Small intestine (tissue), 7 donors: ENCODE results near the gene GRK4. TPM values are rescaled to one million over a fixed set of nuclear protein-coding genes. Genes with fewer than 3 reads are reported as not detected.

ENCODE experiments used
- DNase-seq, 2 donors: peaks; one replicate each; pipeline versions ENCODE4 v3.0.0 to v3.0.0-alpha.2; 2013
- FAIRE-seq: peaks from 2 replicates; lab custom pipeline; 2012; peaks lifted over from hg19 to GRCh38; lab: Jason Lieb, UNC
- H3K27ac ChIP-seq, 3 donors: one replicate each; pipeline ENCODE4 v1.5.1; 2013; ENCODE audit warnings: low read length in 2 of 3, mild to moderate bottlenecking in 2 of 3, control low read depth in 1 of 3, inconsistent platforms in 1 of 3, low read depth in 1 of 3, moderate library complexity in 1 of 3
- H3K27me3 ChIP-seq, 3 donors: one replicate each; pipeline ENCODE4 v1.6.1; 2013; ENCODE audit warnings: low read length in 3 of 3, inconsistent platforms in 1 of 3; ENCODE audit not compliant: control insufficient read depth in 3 of 3, insufficient read depth in 3 of 3
- H3K36me3 ChIP-seq, 3 donors: one replicate each; pipeline ENCODE4 v1.6.1; 2013; ENCODE audit warnings: low read length in 3 of 3, inconsistent platforms in 1 of 3, low read depth in 1 of 3, mild to moderate bottlenecking in 1 of 3, moderate library complexity in 1 of 3; ENCODE audit not compliant: control insufficient read depth in 3 of 3, insufficient read depth in 2 of 3
- H3K4me1 ChIP-seq, 3 donors: one replicate each; pipeline ENCODE4 v1.6.1; 2013; ENCODE audit warnings: low read length in 2 of 3, inconsistent platforms in 1 of 3, low read depth in 1 of 3, mild to moderate bottlenecking in 1 of 3, moderate library complexity in 1 of 3; ENCODE audit not compliant: control insufficient read depth in 3 of 3, insufficient read depth in 2 of 3
- H3K4me3 ChIP-seq, 3 donors: one replicate each; pipeline ENCODE4 v1.5.1; 2013; ENCODE audit warnings: low read length in 3 of 3, control low read depth in 1 of 3, inconsistent platforms in 1 of 3, low read depth in 1 of 3, mild to moderate bottlenecking in 1 of 3, moderate library complexity in 1 of 3
- H3K9me3 ChIP-seq, 2 donors: one replicate each; pipeline ENCODE4 v1.6.1; 2013; ENCODE audit warnings: low read depth in 1 of 2, low read length in 1 of 2; ENCODE audit not compliant: control insufficient read depth in 2 of 2, insufficient read depth in 1 of 2
- WGBS, 3 donors: extraction: QIAGEN DNeasy Blood & Tissue Kit; methylation state at CpG; one replicate each; pipeline ENCODE4 v1.1.7; 2013; 5-methylcytosine and 5-hydroxymethylcytosine counted together
- polyA plus RNA-seq, 4 donors: library from polyadenylated mRNA; stranded (reverse) in 3 of 4; unstranded in 1 of 4; fragments of 200-250 nt in 3 of 4; fragments of 120-200 nt in 1 of 4; gene quantifications; one replicate each; pipeline versions ENCODE4 v1.2.1 to v1.2.3, GENCODE V29; 2013
- donor health status: healthy with polysubstance abuse.
- donor health status: control.
- donor health status: control.
- donor health status: Bipolar disorder and iron deficiency.
- donor health status: healthy.

The GRK4 gene
- polyA plus RNA-seq, 4 donors: 1.1 to 3.8 (median 2.3) TPM

DNA sequence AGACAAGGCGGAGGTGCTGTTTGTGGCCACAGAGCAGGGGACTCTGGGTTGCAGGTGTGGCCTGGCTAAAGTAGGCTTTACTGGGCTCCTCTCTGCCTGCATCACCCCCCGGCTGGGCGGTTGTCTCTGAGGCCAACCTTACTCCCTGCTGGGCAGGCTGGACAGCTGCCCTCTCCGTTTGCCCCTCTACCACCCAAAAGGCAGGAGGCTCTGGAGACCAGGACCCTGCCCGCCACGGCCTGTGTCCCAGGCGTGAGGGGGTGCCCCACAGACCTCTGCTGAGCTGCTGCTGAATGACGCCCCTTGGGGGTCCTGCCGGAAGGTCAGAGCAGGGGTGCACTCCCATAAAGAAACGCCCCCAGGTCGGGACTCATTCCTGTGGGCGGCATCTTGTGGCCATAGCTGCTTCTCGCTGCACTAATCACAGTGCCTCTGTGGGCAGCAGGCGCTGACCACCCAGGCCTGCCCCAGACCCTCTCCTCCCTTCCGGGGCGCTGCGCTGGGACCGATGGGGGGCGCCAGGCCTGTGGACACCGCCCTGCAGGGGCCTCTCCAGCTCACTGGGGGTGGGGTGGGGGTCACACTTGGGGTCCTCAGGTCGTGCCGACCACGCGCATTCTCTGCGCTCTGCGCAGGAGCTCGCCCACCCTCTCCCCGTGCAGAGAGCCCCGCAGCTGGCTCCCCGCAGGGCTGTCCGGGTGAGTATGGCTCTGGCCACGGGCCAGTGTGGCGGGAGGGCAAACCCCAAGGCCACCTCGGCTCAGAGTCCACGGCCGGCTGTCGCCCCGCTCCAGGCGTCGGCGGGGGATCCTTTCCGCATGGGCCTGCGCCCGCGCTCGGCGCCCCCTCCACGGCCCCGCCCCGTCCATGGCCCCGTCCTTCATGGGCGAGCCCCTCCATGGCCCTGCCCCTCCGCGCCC lies 110.0 kb downstream of the GRK4 start:
- H3K36me3 ChIP-seq: no peaks in the 10 kb centered on the region
- DNase-seq (peak in 1 of 2 donors; percentile 21), FAIRE-seq (no peak)
- H3K27ac ChIP-seq: peak overlapping the region; percentile 38 to 62 (median 50)
- 9 to 13% (median 11%) methylated on average over 38 to 54 of the region's 54 CpGs for WGBS, 3 donors
- no peaks in the 10 kb centered on the region for H3K27me3 ChIP-seq
- H3K9me3 ChIP-seq: no peaks in the 10 kb centered on the region
- peaks cover 4 to 19% (median 5%) of the 10 kb centered on the region in 3 donors for H3K4me1 ChIP-seq
- H3K4me3 ChIP-seq: peak overlapping the region; percentile 45 to 65 (median 54)

DNA sequence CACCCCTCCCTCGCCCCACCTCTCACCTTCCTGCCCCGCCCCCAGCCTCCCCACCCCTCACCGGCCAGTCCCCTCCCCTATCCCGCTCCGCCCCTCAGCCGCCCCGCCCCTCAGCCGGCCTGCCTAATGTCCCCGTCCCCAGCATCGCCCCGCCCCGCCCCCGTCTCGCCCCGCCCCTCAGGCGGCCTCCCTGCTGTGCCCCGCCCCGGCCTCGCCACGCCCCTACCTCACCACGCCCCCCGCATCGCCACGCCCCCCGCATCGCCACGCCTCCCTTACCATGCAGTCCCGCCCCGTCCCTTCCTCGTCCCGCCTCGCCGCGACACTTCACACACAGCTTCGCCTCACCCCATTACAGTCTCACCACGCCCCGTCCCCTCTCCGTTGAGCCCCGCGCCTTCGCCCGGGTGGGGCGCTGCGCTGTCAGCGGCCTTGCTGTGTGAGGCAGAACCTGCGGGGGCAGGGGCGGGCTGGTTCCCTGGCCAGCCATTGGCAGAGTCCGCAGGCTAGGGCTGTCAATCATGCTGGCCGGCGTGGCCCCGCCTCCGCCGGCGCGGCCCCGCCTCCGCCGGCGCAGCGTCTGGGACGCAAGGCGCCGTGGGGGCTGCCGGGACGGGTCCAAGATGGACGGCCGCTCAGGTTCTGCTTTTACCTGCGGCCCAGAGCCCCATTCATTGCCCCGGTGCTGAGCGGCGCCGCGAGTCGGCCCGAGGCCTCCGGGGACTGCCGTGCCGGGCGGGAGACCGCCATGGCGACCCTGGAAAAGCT lies 110.9 kb downstream of the GRK4 start, which contains the start of the genes HTT and HTT-AS:
HTT (plus strand) TSS at position 604 of the 768 bp plus-strand sequence; CDS start at position 749, 145 bp downstream.
HTT-AS (minus strand) TSS at position 461 of the 768 bp plus-strand sequence.
- Histone ChIP-seq H3K9me3 (no peaks in the 10 kb centered on the region), H3K4me3 (peak within 1 kb of the TSS; percentile 84 to 95 (median 86)), H3K27ac (peak within 1 kb of the TSS; percentile 83 to 99 (median 96)), H3K27me3 (no peaks in the 10 kb centered on the region), H3K36me3 (no peaks in the 10 kb centered on the region), H3K4me1 (peaks cover 4 to 19% (median 5%) of the 10 kb centered on the region in 3 donors)
- FAIRE-seq (no peak), DNase-seq (peak; percentile 94 to 98)
- 0 to 2% (median 0%) methylated on average over 47 to 81 of the region's 81 CpGs for WGBS, 3 donors

DNA sequence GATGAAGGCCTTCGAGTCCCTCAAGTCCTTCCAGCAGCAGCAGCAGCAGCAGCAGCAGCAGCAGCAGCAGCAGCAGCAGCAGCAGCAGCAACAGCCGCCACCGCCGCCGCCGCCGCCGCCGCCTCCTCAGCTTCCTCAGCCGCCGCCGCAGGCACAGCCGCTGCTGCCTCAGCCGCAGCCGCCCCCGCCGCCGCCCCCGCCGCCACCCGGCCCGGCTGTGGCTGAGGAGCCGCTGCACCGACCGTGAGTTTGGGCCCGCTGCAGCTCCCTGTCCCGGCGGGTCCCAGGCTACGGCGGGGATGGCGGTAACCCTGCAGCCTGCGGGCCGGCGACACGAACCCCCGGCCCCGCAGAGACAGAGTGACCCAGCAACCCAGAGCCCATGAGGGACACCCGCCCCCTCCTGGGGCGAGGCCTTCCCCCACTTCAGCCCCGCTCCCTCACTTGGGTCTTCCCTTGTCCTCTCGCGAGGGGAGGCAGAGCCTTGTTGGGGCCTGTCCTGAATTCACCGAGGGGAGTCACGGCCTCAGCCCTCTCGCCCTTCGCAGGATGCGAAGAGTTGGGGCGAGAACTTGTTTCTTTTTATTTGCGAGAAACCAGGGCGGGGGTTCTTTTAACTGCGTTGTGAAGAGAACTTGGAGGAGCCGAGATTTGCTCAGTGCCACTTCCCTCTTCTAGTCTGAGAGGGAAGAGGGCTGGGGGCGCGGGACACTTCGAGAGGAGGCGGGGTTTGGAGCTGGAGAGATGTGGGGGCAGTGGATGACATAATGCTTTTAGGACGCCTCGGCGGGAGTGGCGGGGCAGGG lies 111.7 kb downstream of the GRK4 start:
- H3K27ac ChIP-seq: peak overlapping the region; percentile 83 to 99 (median 87)
- no peaks in the 10 kb centered on the region for H3K9me3 ChIP-seq
- H3K36me3 ChIP-seq: no peaks in the 10 kb centered on the region
- peak overlapping the region; percentile 84 to 95 (median 86) for H3K4me3 ChIP-seq
- FAIRE-seq (no peak), DNase-seq (peak; percentile 61 to 82)
- no peaks in the 10 kb centered on the region for H3K27me3 ChIP-seq
- peaks cover 4 to 19% (median 5%) of the 10 kb centered on the region in 3 donors for H3K4me1 ChIP-seq
- WGBS, 3 donors: 0 to 1% (median 0%) methylated on average over 24 to 60 of the region's 60 CpGs

DNA sequence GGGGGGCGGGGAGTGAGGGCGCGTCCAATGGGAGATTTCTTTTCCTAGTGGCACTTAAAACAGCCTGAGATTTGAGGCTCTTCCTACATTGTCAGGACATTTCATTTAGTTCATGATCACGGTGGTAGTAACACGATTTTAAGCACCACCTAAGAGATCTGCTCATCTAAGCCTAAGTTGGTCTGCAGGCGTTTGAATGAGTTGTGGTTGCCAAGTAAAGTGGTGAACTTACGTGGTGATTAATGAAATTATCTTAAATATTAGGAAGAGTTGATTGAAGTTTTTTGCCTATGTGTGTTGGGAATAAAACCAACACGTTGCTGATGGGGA lies 112.2 kb downstream of the GRK4 start:
- DNase-seq (no peak), FAIRE-seq (no peak)
- 0 to 1% (median 1%) methylated on average over 6 to 8 of the region's 8 CpGs for WGBS, 3 donors
- Histone ChIP-seq H3K4me3 (peak overlapping the region in 2 of 3 donors; percentile 84 to 95), H3K4me1 (peaks cover 4 to 19% (median 5%) of the 10 kb centered on the region in 3 donors), H3K9me3 (no peaks in the 10 kb centered on the region), H3K36me3 (no peaks in the 10 kb centered on the region), H3K27me3 (no peaks in the 10 kb centered on the region), H3K27ac (peak overlapping the region; percentile 19 to 99 (median 83))

DNA sequence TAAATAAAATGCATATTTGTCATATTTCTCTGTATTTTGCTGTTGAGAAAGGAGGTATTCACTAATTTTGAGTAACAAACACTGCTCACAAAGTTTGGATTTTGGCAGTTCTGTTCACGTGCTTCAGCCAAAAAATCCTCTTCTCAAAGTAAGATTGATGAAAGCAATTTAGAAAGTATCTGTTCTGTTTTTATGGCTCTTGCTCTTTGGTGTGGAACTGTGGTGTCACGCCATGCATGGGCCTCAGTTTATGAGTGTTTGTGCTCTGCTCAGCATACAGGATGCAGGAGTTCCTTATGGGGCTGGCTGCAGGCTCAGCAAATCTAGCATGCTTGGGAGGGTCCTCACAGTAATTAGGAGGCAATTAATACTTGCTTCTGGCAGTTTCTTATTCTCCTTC lies 114.4 kb downstream of the GRK4 start:
- no peak overlapping the region for H3K4me3 ChIP-seq
- peaks cover 4 to 19% (median 5%) of the 10 kb centered on the region in 3 donors for H3K4me1 ChIP-seq
- WGBS, 3 donors: 49 to 68% (median 61%) methylated on average over 2 of the region's 2 CpGs
- DNase-seq (peak in 1 of 2 donors; percentile 38), FAIRE-seq (no peak)
- H3K9me3 ChIP-seq: no peaks in the 10 kb centered on the region
- no peak overlapping the region for H3K27ac ChIP-seq
- no peaks in the 10 kb centered on the region for H3K36me3 ChIP-seq
- no peaks in the 10 kb centered on the region for H3K27me3 ChIP-seq

DNA sequence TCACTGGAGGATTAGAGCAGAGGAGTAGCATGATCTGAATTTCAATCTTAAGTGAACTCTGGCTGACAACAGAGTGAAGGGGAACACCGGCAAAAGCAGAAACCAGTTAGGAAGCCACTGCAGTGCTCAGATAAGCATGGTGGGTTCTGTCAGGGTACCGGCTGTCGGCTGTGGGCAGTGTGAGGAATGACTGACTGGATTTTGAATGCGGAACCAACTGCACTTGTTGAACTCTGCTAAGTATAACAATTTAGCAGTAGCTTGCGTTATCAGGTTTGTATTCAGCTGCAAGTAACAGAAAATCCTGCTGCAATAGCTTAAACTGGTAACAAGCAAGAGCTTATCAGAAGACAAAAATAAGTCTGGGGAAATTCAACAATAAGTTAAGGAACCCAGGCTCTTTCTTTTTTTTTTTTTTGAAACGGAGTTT lies 116.3 kb downstream of the GRK4 start:
- H3K4me3 ChIP-seq: no peak overlapping the region
- H3K27me3 ChIP-seq: no peaks in the 10 kb centered on the region
- no peak overlapping the region for H3K27ac ChIP-seq
- FAIRE-seq (no peak), DNase-seq (no peak)
- H3K9me3 ChIP-seq: no peaks in the 10 kb centered on the region
- peaks cover 4 to 22% (median 5%) of the 10 kb centered on the region in 3 donors for H3K4me1 ChIP-seq
- no peaks in the 10 kb centered on the region for H3K36me3 ChIP-seq
- 79 to 86% (median 81%) methylated on average over 6 of the region's 6 CpGs for WGBS, 3 donors

DNA sequence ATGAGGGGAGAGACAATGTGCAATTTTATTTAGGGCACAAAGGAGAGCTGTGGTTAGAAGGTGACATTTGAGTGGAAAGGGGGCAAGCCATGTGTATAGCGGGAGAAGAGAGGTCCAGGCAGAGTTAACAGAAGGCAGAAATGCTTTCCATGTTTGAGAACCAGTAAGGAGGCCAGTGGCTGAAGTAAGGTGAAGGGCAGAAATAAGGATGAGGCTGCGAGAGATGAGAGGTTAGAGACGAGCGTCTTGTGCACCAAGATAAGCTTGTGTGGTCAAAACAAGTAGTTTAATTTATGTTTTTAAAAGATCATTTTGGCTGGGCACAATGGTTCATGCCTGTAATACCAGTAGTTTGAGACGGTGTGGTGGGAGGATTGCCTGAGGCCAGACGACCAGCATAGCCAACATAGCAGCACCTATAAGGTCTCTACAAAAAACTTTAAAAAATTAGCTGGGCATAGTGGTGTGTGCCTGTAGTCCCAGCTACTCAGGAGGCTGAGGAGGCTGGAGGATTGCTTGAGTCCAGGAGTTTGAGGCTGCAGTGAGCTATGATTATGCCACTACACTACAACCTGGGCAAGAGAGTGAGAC lies 119.6 kb downstream of the GRK4 start:
- FAIRE-seq (no peak), DNase-seq (no peak)
- Histone ChIP-seq H3K36me3 (peaks cover 0 to 8% (median 2%) of the 10 kb centered on the region in 3 donors), H3K9me3 (no peaks in the 10 kb centered on the region), H3K27ac (no peak overlapping the region), H3K4me1 (peaks cover 0 to 7% (median 0%) of the 10 kb centered on the region in 3 donors), H3K27me3 (no peaks in the 10 kb centered on the region), H3K4me3 (no peak overlapping the region)
- WGBS, 3 donors: 79 to 87% (median 81%) methylated on average over 6 of the region's 6 CpGs
